G401 (cell line): Measurements from ENCODE around the gene UBE2I. TPM values are rescaled to one million over a fixed set of nuclear protein-coding genes. Genes with fewer than 3 reads are reported as not detected.
A peak's percentile ranks its signal among the peaks of the same experiment; 100 is the strongest.

Experiments used
- DNase-seq: peaks from one replicate; pipeline ENCODE4 v3.0.0-alpha.2; 2015; ENCODE audit warnings: low spot score
- in situ Hi-C: cut with HindIII; loops from 2 replicates; pipeline ENCODE4 v1.10.0; 2016; ENCODE audit warnings: low sequenced_read_pairs, mixed read lengths
- total RNA-seq: library from RNA; depleted of rRNA; stranded (reverse); fragments of >200 nt; shearing (Covaris generic); gene quantifications from 2 replicates; pipeline ENCODE4 v1.2.3, GENCODE V29; 2014

UBE2I gene
- total RNA-seq, 1 experiment from 2014 or later = 144 TPM

DNA sequence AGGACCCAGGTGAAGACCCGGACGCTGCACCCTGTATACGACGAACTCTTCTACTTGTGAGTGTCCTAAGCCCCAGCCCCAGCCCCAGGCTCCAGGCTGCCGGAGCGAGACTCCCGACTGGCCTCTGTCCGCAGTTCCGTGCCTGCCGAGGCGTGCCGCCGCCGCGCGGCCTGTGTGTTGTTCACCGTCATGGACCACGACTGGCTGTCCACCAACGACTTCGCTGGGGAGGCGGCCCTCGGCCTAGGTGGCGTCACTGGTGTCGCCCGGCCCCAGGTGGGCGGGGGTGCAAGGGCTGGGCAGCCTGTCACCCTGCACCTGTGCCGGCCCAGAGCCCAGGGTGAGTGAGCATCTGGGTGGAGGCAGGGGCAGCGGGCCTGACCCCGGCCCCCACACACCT lies 38.5 kb downstream of the UBE2I start:
- DNase-seq = no peak
- in situ Hi-C loops = no loop called here

DNA sequence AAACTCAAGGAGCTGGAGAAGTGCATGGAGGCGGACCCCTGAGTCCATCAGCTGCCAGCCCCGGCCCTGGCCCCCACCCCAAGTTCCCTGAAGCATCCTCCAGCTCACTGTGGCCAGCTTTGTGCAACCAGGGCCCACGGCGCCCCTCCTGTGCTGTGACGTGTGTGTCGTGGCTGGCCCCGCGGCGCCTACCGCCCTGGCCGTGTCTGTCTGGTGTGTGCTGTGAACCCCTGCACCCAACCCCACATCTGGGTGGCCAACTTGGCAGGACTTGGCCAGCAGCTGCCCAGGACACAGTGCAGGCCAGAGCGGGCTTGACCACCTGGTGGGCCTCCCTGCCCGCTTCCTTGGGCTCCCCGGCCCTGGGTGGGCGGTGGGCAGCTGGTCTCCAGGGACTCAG lies 39.0 kb downstream of the UBE2I start:
- DNase-seq = no peak
- in situ Hi-C loops = no loop called here

DNA sequence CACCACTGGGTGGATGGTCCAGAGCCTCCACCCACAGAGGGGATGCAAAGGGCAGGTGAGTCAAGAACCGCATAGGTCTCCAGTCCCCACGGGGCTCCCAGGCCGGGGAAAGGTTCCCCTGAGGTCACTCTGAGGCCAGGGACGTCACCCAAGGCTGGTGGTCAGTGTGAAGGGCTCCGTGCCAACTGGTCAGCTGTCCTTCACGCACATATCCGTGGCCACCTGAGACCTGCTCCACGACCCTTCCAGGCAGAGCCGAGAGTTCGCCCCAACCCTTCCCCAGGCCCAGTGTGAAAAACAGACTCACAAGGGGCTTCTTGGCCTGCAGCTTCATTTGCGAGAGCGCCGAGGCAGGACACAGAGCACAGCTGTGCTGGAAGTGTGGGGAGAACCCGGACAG lies 39.5 kb downstream of the UBE2I start:
- in situ Hi-C loops = no loop called here

DNA sequence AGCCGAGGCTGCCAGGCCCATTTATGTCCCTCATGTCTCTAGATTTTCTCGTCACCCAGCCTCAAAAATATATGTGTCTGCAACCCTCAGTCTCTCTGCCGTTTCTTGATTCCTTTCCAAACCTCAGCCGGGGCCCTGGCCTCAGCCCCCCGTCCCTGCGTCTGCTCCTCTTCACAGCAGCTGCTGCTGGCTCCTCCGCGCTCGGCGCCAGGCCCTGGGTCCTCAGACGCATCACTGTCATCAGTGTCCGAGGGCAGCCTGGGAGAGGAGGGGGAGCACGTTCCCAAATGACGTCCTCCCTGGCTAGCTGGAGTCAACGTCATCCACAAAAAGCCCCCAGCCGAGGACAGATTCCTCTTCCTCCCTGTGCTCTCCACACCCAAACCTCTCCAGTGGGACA lies 39.9 kb downstream of the UBE2I start:
- in situ Hi-C loops = no loop called here
- no peak for DNase-seq

More for the DNA sequence above, 39.5 kb downstream of the UBE2I start:
- no peak for DNase-seq

DNA sequence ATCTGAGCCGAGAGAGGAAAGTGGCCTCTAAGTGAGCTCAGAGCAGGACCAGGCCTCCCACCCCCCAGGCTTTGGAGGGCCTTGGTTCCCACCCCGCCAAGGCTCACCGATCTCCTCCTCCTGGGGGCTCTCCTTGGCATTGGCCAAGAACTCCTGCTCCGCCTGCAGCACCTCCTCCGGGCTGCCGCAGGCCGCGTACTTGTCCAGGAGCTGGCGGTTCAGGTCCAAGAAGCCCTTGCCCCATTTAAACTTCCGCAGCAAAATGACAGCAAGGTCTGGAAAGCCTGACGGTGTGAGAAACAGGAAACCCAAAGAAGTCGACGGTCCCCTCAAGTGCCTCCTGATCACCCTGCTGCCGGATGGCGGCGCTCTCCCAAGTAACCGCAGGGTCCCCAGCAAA lies 40.5 kb downstream of the UBE2I start:
- no peak for DNase-seq
- in situ Hi-C loops = no loop called here

DNA sequence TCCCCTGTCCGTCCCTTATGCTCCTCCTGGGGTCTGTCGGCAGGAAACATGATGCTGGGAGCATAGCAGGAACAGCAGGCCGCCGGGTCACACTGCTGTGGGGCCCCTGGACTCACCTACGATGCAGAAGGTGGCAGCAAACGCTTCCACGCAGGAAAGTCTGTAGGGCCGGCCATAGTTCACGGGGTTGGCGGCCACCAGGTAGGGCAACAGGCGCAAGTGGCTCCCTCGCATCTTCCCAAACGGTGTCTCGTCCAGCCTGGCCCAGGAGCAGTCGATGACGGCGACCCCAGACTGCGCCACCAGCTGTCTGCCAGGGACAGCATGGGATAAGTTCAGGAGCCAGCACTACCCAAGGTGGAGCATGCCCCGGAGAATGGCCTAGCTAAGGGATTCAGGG lies 41.3 kb downstream of the UBE2I start:
- DNase-seq = no peak
- in situ Hi-C loops = no loop called here

DNA sequence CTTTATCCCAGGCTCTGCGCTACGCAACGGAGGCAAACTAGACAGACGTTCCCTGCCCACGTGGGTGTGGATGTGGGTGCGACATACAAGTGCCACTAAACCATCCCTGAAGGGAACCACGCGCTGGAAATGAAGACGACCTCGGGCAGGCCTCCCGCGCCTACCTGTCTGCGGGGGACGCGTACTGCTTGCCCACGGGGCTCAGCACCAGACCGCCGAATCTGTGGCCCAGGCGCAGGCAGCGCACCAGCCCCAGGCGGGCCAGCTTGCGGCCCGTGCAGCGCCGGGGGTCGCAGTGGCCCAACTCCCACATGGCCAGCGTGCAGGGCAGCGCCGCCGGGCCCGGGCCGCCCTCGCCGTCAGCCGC lies 41.8 kb downstream of the UBE2I start:
- DNase-seq = no peak
- in situ Hi-C loops = no loop called here

DNA sequence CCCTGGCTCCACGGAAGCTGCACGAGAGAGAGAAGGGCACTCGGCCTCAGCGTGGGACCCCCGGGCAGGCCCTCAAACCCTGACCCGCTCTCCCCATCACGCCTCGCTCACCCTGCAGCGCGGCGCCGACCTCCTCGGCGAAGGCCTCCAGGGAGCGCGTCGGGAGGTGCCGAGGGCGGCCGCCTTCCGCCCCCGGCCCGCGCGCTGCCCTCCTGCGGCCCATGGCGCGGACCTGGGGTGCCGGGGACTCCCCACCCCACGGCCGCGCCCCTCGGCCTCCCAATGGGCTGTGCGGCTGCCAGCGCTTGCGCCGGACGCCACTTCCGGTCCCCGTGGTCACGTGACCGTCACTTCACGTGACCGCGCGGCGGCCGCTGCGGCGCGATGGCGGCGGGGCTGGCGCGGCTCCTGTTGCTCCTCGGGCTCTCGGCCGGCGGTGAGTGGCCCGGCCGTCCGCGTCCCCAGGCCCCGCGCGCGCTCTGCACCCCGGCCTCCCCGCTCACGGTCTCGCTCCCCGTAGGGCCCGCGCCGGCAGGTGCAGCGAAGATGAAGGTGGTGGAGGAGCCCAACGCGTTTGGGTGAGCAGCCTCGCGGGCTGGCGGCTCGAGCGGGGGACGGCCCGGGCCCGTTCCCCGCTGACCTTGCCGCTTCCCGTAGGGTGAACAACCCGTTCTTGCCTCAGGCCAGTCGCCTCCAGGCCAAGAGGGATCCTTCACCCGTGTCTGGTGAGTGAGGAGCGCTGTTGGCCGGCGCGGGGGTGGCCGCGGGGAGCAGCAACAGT lies 42.3 kb downstream of the UBE2I start, which contains the start of the genes GNPTG and TSR3:
Gene GNPTG, plus strand, starts transcription at position 350 of the 781 bp plus-strand sequence. Its CDS starts 35 bp downstream, at position 385.
Gene TSR3, minus strand, starts transcription at position 297 of the 781 bp plus-strand sequence. Its CDS starts 74 bp downstream, at position 223.
- DNase-seq = peak; percentile 70
- in situ Hi-C loops = no loop called here

DNA sequence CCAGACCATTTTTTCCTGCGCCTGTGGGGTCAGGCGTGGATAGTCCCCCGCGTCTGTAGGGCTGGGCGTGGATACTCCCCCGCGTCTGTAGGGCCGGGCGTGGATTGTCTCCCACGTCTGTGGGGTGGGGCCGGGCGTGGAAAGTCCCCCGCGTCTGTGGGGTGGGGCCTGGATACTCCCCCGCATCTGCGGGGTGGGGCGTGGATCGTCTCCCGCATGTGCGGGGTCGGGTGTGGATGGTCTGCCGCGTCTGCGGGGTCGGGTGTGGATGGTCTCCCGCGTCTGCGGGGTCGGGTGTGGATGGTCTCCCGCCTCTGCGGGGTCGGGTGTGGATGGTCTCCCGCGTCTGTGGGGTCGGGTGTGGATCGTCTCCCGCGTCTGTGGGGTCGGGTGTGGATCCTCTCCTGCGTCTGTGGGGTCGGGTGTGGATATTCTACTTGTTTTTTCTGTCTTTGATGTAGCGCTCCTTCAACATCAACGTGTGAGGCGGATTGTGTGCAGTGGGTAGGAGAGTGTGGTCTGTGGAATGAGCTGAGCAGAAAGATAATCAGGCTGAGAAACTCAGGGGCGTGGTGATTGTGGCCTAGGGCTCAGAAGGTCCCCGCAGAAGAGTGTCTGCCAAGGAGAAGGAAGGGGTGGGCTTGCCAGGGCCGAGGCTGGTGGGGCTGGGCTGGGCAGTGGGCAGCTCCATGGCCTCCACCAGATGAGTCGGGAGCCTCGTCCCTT lies 45.5 kb downstream of the UBE2I start:
- in situ Hi-C loops = no loop called here
- no peak for DNase-seq

DNA sequence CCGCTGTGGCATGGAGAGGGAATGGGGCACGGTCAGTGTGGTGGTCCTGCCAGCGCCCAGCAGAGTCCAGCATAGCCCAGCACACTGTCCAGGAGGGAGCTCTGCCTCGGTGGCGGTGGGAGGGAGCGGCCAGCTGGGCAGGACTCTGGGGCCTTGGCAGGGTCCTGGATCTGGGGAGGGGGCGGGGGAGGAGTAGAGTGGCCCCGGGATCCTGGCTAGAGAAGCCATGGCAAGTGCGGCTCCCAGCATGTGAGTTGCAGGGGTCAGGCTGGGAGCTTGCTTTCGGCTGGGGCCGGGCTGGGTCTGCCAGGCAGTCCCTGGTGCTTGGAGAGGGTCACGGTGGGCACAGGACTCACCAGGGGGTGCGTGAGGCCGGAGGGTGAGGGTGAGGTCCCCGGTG lies 46.2 kb downstream of the UBE2I start:
- no peak for DNase-seq
- in situ Hi-C loops = no loop called here

DNA sequence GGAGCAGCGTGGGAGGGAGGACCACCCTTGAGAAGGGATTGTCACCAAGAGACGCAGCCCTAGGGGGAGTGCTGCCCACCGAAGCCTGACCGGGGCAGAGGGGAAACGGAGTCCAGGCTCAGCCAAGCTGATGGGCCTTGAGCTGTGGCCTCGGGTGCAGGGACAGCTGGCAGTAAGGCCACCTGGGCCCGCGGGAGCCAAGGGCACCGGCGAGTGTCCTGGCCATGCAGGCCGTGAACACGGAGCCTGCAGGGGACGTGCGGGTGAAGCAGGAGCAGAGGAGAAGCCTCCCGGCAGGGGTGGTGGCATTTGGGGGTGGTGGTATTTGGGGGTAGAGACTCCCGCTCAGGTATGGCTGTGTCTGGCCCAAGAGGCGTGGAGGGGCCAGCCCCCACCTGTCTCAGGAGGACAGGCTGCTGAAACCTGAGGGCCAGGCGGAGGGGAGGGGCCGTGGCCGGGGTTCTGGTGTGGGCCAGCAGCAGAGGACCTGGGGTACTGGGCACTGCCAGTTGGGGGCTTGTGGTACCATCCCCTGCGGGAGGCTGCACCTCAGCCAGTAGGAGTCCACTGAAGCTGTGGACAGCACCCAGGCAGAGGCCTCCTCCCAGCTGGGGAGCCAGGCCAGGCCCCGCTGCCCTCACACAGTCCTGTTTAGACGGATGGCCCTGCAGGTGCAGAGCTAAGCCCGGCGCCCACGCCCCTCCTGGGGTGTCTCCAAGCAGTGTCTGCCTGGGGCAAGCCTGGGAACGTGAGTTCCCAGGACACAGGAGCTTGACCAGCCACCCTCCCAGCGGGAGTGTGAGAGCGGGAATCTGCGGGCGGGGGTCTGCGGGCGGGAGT lies 46.8 kb downstream of the UBE2I start:
- in situ Hi-C loops = no loop called here
- no peak for DNase-seq

DNA sequence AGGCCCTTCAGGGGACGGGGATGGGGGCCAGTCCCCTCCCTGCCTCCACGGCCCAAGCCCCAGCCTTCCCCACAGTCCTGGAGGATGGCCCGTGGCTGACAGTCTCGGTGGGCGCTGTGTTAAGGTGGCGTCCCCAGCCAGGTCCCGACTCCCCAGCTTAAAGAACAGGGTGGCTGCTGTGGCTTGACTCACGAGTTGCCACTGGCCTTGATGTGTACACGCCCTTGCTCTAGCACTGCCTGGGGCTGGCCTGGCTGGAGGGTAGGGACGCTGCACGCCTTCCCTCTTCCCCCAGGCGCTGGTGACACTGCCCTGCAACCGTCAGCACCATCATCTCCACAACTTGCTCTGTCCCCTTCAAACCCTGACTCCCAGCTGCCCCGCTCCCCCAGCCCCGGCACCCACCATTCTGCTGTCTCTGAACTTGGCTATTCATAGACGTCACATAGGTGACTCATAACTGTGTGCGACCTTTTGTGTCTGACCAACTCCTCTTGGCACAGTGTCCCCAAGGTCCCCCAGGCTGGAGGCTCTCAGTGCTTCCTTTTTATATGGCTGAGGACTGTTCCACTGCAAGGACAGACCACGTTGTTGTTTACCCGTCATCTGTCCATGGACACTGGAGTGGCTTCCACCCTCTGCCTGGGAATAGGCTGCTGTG lies 48.6 kb downstream of the UBE2I start:
- in situ Hi-C loops = no loop called here
- DNase-seq = no peak

DNA sequence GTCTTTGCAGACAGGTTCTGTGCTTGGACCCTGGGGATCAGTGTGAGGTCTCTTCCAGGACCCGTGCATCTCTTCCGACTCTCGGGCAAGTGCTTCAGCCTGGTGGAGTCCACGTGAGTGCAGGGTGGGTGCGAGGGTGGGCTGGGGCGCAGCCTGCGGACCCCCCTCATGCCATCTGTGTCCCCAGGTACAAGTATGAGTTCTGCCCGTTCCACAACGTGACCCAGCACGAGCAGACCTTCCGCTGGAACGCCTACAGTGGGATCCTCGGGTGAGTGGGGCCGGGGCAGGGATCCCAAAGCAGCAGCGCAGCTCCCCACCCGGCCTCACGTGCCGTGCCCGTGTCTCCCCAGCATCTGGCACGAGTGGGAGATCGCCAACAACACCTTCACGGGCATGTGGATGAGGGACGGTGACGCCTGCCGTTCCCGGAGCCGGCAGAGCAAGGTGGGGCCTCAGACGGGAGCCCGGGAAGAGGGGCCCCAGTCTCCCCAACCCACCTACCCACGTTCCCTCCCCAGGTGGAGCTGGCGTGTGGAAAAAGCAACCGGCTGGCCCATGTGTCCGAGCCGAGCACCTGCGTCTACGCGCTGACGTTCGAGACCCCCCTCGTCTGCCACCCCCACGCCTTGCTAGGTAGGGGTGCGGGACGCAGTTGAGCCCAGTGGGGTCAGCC lies 52.4 kb downstream of the UBE2I start:
- in situ Hi-C loops = no loop called here
- no peak for DNase-seq

DNA sequence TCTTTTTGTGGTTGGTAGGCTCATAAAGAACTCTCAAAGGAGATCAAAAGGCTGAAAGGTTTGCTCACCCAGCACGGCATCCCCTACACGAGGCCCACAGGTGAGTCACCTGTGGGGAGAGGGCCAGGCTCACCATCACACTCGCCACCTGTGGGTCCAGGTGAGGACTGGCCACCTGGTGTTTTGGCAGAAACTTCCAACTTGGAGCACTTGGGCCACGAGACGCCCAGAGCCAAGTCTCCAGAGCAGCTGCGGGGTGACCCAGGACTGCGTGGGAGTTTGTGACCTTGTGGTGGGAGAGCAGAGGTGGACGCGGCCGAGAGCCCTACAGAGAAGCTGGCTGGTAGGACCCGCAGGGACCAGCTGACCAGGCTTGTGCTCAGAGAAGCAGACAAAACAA lies 53.4 kb downstream of the UBE2I start:
- no peak for DNase-seq
- in situ Hi-C loops = no loop called here

DNA sequence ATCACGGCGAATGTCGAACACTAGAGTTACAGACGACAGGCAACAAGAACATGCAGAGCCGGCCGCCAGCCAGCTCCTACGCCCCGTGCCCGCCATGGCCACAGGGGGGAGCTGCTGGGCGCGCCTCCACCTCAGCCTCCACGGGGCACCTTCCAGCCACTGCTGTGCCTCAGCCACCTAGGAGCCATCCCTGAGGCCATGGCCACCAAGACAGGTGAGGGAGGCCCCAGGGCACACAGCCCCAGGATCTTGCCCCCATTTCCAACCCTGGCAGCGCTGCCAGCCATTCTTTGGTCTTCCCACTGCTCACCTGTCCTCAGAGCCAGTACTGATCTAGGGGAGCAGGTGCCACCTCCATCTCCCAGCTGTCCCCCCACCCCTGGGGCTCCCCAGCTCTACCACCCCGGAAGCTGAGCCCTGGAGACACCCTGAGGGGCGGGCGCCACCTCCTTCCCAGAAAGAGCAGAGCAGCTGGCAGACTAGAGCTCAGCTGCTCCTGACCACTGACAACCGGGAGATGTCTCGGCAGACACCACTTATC lies 54.1 kb downstream of the UBE2I start:
- peak; percentile 54 for DNase-seq
- in situ Hi-C loops = no loop called here

DNA sequence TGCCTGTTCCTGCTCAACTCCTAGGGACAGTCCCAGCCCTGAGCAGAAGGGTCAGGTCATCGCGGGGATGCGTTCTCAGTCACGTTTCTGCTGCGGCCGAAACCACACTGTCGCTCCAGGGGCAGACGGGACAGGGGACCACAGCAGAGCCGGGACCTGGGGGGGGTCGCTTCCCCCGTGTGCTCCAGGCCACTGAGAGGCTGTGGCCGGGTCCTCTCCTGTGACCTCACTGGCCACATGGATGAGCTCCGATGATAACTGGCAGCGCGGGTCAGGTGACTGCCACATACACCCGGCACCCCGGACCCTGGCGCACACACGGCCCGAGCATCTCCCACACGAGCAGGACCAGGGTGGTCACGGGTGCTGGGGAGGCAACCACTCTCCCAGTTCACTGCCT lies 55.1 kb downstream of the UBE2I start:
- in situ Hi-C loops = no loop called here
- DNase-seq = no peak

DNA sequence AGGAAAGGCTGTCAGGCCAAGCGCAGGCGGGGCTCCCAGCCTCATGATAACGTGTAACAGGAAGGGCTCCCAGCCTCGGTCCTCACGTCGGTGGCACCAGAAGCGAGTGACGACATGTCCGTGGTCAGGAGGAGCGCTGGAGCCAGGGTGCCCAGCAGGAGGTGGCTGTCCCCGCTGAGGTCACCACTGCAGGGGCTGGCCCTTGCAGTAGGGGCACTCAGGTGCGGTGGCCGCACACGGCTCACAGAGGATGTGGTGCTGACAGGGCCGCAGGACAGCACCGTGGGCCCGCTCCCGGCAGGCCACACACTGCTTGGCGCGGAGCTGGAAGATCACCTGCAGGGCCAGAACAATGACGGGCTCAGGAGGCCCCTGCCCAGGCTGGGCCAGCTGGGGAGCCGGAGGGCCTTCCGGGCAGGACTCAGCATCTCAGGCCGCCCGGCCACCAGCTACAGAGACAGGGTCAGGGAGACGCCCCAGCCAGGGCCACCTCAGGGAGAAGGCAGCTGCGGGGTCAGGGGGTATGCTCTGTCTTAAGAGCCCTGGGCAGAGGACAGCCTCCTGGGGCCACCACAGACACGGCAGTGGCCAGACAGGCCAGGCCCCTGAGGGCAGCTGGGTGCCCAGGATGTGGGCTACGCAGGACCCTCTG lies 56.8 kb downstream of the UBE2I start:
- in situ Hi-C loops = no loop called here
- no peak for DNase-seq

DNA sequence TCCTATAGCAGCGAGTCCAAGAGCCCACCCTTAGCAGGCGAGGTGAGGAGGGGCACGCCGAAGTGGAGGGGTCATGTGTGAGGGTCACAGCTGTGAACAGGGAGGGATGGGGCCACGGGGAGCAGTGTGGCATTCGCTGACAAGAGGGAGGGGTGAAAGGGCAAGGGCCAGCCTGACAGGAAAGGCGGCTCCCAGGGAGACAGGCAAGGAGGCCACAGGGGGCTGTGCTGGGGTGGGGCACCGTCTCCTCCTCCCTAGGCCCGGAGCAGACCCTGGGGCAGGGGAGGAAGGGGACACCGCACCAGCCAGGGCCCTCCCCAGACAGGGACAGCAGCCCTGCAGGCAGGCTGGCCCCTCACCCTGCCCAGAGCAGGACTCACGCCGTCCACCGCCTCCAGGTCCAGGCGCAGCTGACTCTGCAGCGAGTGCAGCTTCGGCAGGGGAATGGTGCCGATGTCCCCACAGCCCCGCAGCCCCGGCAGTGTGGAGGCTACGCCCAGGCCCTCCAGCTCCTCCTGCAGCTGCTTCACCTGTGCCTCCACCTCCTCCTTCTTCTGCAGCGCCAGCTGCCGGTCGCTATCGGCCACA lies 57.4 kb downstream of the UBE2I start:
- in situ Hi-C loops = no loop called here
- DNase-seq = no peak
